ENCODE measurements around the gene ZNF385B. TPM values are rescaled to one million over a fixed set of nuclear protein-coding genes. Genes with fewer than 3 reads are reported as not detected.
"Not testable (repeated sequence)": the region's sequence is repeated elsewhere in the genome, so short reads cannot be mapped to it uniquely, and the experiment has no call there.

Gene ZNF385B
- total RNA-seq, 2 donors from 2014 or later, result 5.3 to 18.1 TPM

- peaks cover 16% of the 10 kb centered on the region for H3K4me1 Mint-ChIP-seq
- Histone ChIP-seq H3K4me1 (ENCODE audit: control insufficient read depth, insufficient read depth, low read length) (no peaks in the 10 kb centered on the region), H3K9me3 (ENCODE audit: control insufficient read depth, low read length) (peaks cover 4% of the 10 kb centered on the region), H3K27ac (ENCODE audit: low read depth, low read length) (no peak overlapping the region), H3K36me3 (ENCODE audit: control insufficient read depth, insufficient read depth, low read length) (no peaks in the 10 kb centered on the region), H3K27me3 (ENCODE audit: control insufficient read depth, insufficient read depth, low read length, poor library complexity, severe bottlenecking) (no peaks in the 10 kb centered on the region), H3K4me3 (ENCODE audit: low read length) (no peak overlapping the region), H3K9ac (ENCODE audit: extremely low read depth, low read length, poor library complexity, severe bottlenecking) (no peak overlapping the region)
- H3K27ac Mint-ChIP-seq, result no peak overlapping the region
- TF ChIP-seq, protein P1, sequence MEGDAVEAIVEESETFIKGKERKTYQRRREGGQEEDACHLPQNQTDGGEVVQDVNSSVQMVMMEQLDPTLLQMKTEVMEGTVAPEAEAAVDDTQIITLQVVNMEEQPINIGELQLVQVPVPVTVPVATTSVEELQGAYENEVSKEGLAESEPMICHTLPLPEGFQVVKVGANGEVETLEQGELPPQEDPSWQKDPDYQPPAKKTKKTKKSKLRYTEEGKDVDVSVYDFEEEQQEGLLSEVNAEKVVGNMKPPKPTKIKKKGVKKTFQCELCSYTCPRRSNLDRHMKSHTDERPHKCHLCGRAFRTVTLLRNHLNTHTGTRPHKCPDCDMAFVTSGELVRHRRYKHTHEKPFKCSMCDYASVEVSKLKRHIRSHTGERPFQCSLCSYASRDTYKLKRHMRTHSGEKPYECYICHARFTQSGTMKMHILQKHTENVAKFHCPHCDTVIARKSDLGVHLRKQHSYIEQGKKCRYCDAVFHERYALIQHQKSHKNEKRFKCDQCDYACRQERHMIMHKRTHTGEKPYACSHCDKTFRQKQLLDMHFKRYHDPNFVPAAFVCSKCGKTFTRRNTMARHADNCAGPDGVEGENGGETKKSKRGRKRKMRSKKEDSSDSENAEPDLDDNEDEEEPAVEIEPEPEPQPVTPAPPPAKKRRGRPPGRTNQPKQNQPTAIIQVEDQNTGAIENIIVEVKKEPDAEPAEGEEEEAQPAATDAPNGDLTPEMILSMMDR (conservative IDR thresholded peaks at IDR 0.05), result no peak
- H3K4me3 Mint-ChIP-seq, result no peak overlapping the region
- no peak for DNase-seq
- peaks cover 17% of the 10 kb centered on the region for H3K9me3 Mint-ChIP-seq
- no peaks in the 10 kb centered on the region for H3K27me3 Mint-ChIP-seq (ENCODE audit: insufficient read depth)
- H3K36me3 Mint-ChIP-seq (ENCODE audit: low read depth), result peaks cover 12% of the 10 kb centered on the region
These were observed 394.3 kb downstream of the ZNF385B start for GRCh38 chr2:179467111-179467510.

- Mint-ChIP-seq H3K27ac (no peak overlapping the region), H3K36me3 (ENCODE audit: low read depth) (peaks cover 28% of the 10 kb centered on the region), H3K27me3 (ENCODE audit: insufficient read depth) (no peaks in the 10 kb centered on the region), H3K4me1 (peaks cover 22% of the 10 kb centered on the region), H3K4me3 (no peak overlapping the region), H3K9me3 (peaks cover 55% of the 10 kb centered on the region)
- TF ChIP-seq, protein P1 (conservative IDR thresholded peaks at IDR 0.05), result no peak
- H3K9me3 ChIP-seq (ENCODE audit: control insufficient read depth, low read length), result peaks cover 30% of the 10 kb centered on the region
- peak overlapping the region; percentile 62 for H3K4me3 ChIP-seq (ENCODE audit: low read length)
- DNase-seq, result no peak
- no peaks in the 10 kb centered on the region for H3K27me3 ChIP-seq (ENCODE audit: control insufficient read depth, insufficient read depth, low read length, poor library complexity, severe bottlenecking)
- no peak overlapping the region for H3K27ac ChIP-seq (ENCODE audit: low read depth, low read length)
- H3K36me3 ChIP-seq (ENCODE audit: control insufficient read depth, insufficient read depth, low read length), result no peaks in the 10 kb centered on the region
- H3K9ac ChIP-seq (ENCODE audit: extremely low read depth, low read length, poor library complexity, severe bottlenecking), result no peak overlapping the region
- H3K4me1 ChIP-seq (ENCODE audit: control insufficient read depth, insufficient read depth, low read length), result no peaks in the 10 kb centered on the region
These were observed 400.0 kb downstream of the ZNF385B start for GRCh38 chr2:179461420-179461819.

DNA sequence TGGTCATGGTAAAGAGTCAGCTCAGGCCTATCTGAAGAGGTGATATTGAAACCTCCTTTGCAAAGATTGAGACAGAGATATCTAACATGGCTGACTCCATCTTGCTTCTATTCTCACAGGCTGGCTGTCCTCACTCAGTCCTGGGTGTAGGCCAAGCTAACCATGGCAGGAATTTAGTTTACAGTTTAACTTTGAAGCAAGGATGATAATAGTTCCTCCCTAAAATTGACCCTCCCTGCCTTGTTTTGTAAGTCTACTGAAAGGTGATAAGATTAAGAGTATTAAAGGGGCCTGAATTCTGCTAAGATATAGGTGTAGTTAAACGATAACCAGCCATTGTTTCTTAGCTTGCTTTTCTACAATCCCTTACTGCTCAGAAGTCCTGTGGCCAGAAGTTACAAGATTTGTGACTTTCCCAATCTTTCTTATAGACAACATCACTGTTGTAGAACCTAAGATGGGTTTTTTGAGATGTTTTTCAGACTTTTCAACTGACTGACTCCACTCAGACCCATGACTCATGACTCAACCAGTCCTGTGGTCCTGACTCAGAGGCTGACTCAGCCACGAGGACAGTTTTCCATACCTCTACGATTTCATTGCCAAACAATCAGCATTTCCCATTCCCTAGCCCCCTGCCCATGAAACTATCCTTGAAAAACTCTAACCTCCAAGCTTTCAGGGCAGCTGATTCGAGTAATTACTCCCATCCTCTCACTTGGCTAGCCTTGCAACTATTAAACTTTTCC, 401.1 kb downstream of the ZNF385B start:
- H3K4me1 ChIP-seq (ENCODE audit: control insufficient read depth, insufficient read depth, low read length), result no peaks in the 10 kb centered on the region
- H3K36me3 ChIP-seq (ENCODE audit: control insufficient read depth, insufficient read depth, low read length), result no peaks in the 10 kb centered on the region
- H3K4me3 ChIP-seq (ENCODE audit: low read length), result peak overlapping the region; percentile 62
- peaks cover 22% of the 10 kb centered on the region for H3K4me1 Mint-ChIP-seq
- H3K27ac Mint-ChIP-seq, result peak overlapping the region; percentile 93
- H3K27me3 ChIP-seq (ENCODE audit: control insufficient read depth, insufficient read depth, low read length, poor library complexity, severe bottlenecking), result no peaks in the 10 kb centered on the region
- H3K9me3 ChIP-seq (ENCODE audit: control insufficient read depth, low read length), result peaks cover 39% of the 10 kb centered on the region
- H3K27ac ChIP-seq (ENCODE audit: low read depth, low read length), result no peak overlapping the region
- TF ChIP-seq, protein P1 (conservative IDR thresholded peaks at IDR 0.05), result no peak
- H3K9me3 Mint-ChIP-seq, result peaks cover 63% of the 10 kb centered on the region
- H3K27me3 Mint-ChIP-seq (ENCODE audit: insufficient read depth), result no peaks in the 10 kb centered on the region
- no peak for DNase-seq
- H3K4me3 Mint-ChIP-seq, result no peak overlapping the region
- 73 to 79% methylated on average over 2 to 4 of the region's 4 CpGs for WGBS, 2 experiments (ENCODE audit: insufficient coverage in 1 of 2, insufficient read length in 1 of 2)
- peaks cover 28% of the 10 kb centered on the region for H3K36me3 Mint-ChIP-seq (ENCODE audit: low read depth)
- H3K9ac ChIP-seq (ENCODE audit: extremely low read depth, low read length, poor library complexity, severe bottlenecking), result no peak overlapping the region

DNA sequence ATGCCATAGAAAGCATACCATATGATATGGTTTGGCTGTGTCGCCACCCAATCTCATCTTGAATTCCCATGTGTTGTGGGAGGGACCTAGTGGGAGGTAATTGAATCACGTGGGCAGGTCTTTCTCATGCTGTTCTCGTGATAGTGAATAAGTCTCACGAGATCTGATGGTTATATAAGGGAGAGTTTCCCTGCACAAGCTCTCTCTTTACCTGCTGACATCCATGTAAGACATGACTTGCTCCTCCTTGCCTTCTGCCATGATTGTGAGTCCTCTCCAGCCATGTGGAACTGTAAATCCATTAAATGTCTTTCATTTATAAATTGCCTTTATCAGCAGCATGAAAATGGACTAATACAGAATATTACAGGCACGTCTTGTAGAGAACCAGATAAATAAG, 403.3 kb downstream of the ZNF385B start:
- 67 to 93% methylated on average over 1 to 5 of the region's 5 CpGs for WGBS, 2 experiments (ENCODE audit: insufficient coverage in 1 of 2, insufficient read length in 1 of 2)
- H3K27ac ChIP-seq (ENCODE audit: low read depth, low read length); H3K27me3 ChIP-seq (ENCODE audit: control insufficient read depth, insufficient read depth, low read length, poor library complexity, severe bottlenecking); H3K9ac ChIP-seq (ENCODE audit: extremely low read depth, low read length, poor library complexity, severe bottlenecking); H3K27me3 Mint-ChIP-seq (ENCODE audit: insufficient read depth); DNase-seq; H3K4me1 ChIP-seq (ENCODE audit: control insufficient read depth, insufficient read depth, low read length); H3K27ac Mint-ChIP-seq; H3K4me3 Mint-ChIP-seq; H3K36me3 ChIP-seq (ENCODE audit: control insufficient read depth, insufficient read depth, low read length): not testable (repeated sequence)
- Mint-ChIP-seq H3K9me3 (peaks cover 49% of the 10 kb centered on the region), H3K36me3 (ENCODE audit: low read depth) (peaks cover 16% of the 10 kb centered on the region), H3K4me1 (peaks cover 22% of the 10 kb centered on the region)
- peak overlapping the region; percentile 68 for H3K4me3 ChIP-seq (ENCODE audit: low read length)
- H3K9me3 ChIP-seq (ENCODE audit: control insufficient read depth, low read length), result peaks cover 38% of the 10 kb centered on the region

Measured in endodermal cell (in vitro differentiated cells).